Measurements from ENCODE around the gene PCDHGA8. TPM values are rescaled to one million over a fixed set of nuclear protein-coding genes. Genes with fewer than 3 reads are reported as not detected.
"Not testable (repeated sequence)": the region's sequence is repeated elsewhere in the genome, so short reads cannot be mapped to it uniquely, and the experiment has no call there.

The PCDHGA8 gene
- total RNA-seq, 4 donors from 2014 or later: 2.9 to 5.8 (median 4.7) TPM

DNA sequence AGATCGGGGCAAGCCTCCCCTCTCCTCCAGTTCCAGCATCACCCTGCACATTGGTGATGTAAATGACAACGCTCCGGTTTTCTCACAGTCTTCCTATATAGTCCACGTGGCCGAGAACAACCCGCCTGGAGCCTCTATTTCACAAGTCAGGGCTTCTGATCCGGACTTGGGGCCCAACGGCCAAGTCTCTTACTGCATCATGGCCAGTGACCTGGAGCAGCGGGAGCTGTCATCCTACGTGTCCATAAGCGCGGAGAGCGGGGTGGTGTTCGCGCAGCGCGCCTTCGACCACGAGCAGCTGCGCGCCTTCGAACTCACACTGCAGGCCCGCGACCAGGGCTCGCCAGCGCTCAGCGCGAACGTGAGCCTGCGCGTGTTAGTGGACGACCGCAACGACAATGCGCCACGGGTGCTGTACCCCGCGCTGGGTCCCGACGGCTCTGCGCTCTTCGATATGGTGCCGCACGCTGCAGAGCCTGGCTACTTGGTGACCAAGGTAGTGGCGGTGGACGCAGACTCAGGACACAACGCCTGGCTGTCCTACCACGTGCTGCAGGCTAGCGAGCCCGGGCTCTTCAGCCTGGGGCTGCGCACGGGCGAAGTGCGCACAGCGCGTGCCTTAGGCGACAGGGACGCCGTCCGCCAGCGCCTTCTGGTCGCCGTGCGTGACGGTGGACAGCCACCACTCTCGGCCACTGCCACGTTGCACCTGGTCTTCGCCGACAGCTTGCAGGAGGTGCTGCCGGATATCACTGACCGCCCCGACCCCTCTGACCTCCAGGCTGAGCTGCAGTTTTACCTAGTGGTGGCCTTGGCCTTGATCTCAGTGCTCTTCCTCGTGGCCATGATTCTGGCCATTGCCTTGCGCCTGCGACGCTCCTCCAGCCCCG lies 3.0 kb upstream of the PCDHGA8 start:
- TF ChIP-seq, protein P1, sequence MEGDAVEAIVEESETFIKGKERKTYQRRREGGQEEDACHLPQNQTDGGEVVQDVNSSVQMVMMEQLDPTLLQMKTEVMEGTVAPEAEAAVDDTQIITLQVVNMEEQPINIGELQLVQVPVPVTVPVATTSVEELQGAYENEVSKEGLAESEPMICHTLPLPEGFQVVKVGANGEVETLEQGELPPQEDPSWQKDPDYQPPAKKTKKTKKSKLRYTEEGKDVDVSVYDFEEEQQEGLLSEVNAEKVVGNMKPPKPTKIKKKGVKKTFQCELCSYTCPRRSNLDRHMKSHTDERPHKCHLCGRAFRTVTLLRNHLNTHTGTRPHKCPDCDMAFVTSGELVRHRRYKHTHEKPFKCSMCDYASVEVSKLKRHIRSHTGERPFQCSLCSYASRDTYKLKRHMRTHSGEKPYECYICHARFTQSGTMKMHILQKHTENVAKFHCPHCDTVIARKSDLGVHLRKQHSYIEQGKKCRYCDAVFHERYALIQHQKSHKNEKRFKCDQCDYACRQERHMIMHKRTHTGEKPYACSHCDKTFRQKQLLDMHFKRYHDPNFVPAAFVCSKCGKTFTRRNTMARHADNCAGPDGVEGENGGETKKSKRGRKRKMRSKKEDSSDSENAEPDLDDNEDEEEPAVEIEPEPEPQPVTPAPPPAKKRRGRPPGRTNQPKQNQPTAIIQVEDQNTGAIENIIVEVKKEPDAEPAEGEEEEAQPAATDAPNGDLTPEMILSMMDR (IDR thresholded peaks at IDR 0.05): no peak
- TF ChIP-seq POLR2A (IDR thresholded peaks at IDR 0.05): no peak
- Histone ChIP-seq H3K9me3 (no peaks in the 10 kb centered on the region), H3K4me3 (replicated peaks in 1 of 3) (no peak overlapping the region), H3K36me3 (no peaks in the 10 kb centered on the region), H3K4me1 (no peaks in the 10 kb centered on the region), H3K27ac (no peak overlapping the region), H3K27me3 (no peaks in the 10 kb centered on the region)
- WGBS, 2 donors: 28 to 50% methylated on average over 32 to 60 of the region's 77 CpGs
- DNase-seq: no peak
- intact Hi-C loops (cut with DNase I): no loop called here

DNA sequence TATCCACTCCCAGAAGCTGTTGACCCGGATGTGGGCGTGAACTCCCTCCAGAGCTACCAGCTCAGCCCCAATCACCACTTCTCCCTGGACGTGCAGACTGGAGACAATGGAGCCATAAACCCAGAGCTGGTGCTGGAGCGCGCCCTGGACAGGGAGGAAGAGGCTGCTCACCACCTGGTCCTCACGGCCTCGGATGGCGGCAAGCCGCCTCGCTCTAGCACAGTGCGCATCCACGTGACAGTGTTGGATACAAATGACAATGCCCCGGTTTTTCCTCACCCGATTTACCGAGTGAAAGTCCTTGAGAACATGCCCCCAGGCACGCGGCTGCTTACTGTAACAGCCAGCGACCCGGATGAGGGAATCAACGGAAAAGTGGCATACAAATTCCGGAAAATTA lies 834 bp downstream of the PCDHGA8 start:
- WGBS, 2 donors: 39 to 40% methylated on average over 19 of the region's 21 CpGs
- intact Hi-C loops (cut with DNase I): no loop called here
- no peak for TF ChIP-seq POLR2A (IDR thresholded peaks at IDR 0.05)
- TF ChIP-seq, protein P1 (IDR thresholded peaks at IDR 0.05): no peak

DNA sequence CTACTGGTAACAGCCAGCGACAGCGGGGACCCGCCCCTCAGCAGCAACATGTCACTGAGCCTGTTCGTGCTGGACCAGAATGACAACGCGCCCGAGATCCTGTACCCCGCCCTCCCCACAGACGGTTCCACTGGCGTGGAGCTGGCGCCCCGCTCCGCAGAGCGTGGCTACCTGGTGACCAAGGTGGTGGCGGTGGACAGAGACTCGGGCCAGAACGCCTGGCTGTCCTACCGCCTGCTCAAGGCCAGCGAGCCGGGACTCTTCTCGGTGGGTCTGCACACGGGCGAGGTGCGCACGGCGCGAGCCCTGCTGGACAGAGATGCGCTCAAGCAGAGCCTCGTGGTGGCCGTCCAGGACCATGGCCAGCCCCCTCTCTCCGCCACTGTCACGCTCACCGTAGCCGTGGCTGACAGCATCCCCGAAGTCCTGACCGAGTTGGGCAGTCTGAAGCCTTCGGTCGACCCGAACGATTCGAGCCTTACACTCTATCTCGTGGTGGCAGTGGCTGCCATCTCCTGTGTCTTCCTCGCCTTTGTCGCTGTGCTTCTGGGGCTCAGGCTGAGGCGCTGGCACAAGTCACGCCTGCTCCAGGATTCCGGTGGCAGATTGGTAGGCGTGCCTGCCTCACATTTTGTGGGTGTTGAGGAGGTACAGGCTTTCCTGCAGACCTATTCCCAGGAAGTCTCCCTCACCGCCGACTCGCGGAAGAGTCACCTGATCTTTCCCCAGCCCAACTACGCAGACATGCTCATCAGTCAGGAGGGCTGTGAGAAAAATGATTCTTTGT lies 2.2 kb downstream of the PCDHGA8 start:
- intact Hi-C loops (cut with DNase I); H3K9me3 ChIP-seq: not testable (repeated sequence)
- 27 to 37% methylated on average over 21 to 35 of the region's 53 CpGs for WGBS, 2 donors

More for the DNA sequence above, 834 bp downstream of the PCDHGA8 start:
- H3K36me3 ChIP-seq: no peaks in the 10 kb centered on the region
- no peak for DNase-seq
- H3K4me1 ChIP-seq: no peaks in the 10 kb centered on the region
- H3K27me3 ChIP-seq: no peaks in the 10 kb centered on the region
- no peaks in the 10 kb centered on the region for H3K9me3 ChIP-seq
- H3K4me3 ChIP-seq (replicated peaks in 1 of 3): no peak overlapping the region
- H3K27ac ChIP-seq: no peak overlapping the region

DNA sequence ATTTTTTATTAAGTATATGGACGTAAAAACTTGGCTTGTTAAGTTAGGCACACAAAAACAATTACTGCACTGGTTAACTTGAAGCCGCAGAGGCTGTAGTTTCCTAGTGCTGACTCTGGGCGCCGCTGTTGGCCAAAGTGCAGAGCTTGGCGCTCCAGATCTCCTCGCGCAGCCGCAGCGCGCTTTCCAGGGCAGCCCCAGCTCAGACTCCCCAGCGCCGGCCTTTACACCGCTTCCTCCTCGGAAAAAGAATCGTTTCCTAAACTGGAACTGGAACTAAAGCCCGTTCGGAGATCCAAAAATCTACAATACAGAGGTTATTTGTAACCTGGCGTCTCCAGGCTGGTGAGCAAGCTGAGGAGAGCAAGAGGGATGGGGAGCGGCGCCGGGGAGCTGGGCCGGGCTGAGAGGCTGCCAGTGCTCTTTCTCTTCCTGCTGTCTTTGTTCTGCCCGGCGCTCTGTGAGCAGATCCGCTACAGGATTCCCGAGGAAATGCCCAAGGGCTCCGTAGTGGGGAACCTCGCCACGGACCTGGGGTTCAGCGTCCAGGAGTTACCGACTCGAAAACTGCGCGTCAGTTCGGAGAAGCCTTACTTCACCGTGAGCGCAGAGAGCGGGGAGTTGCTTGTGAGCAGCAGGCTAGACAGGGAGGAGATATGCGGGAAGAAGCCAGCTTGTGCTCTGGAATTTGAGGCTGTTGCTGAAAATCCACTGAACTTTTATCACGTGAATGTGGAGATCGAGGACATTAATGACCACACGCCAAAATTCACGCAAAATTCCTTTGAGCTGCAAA lies 5.5 kb downstream of the PCDHGA8 start, which contains the start of gene PCDHGB5:
Gene PCDHGB5, plus strand, starts transcription at position 192 of the 796 bp plus-strand sequence. Its CDS starts 181 bp downstream, at position 373.
- H3K4me1 ChIP-seq; H3K27ac ChIP-seq; H3K36me3 ChIP-seq; intact Hi-C loops (cut with DNase I); H3K27me3 ChIP-seq; H3K9me3 ChIP-seq: not testable (repeated sequence)
- 8 to 11% methylated on average over 21 of the region's 43 CpGs for WGBS, 2 donors
- TF ChIP-seq, protein P1 (IDR thresholded peaks at IDR 0.05): peak in 5 of 6 experiments; percentile 18 to 66 (median 61)
- peak within 1 kb of the TSS in 1 of 3 donors; percentile 13 for H3K4me3 ChIP-seq (replicated peaks in 1 of 3)
- DNase-seq: peak; percentile 57 to 65

More for the DNA sequence above, 2.2 kb downstream of the PCDHGA8 start:
- not testable (repeated sequence) for H3K27me3 ChIP-seq; DNase-seq; H3K4me1 ChIP-seq; H3K36me3 ChIP-seq; H3K27ac ChIP-seq; H3K4me3 ChIP-seq (replicated peaks in 1 of 3)

DNA sequence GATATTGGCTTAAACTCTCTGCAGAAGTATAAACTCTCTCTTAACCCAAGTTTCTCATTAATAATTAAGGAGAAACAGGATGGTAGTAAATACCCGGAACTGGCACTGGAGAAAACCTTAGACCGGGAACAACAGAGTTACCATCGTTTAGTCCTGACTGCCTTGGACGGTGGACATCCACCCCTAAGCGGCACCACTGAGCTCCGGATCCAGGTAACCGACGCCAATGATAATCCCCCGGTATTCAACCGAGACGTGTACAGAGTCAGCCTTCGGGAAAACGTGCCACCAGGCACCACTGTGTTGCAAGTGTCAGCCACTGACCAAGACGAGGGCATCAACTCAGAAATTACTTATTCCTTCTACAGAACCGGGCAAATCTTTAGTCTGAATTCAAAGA lies 6.2 kb downstream of the PCDHGA8 start:
- no peaks in the 10 kb centered on the region for H3K27me3 ChIP-seq
- 18 to 22% methylated on average over 15 of the region's 15 CpGs for WGBS, 2 donors
- intact Hi-C loops (cut with DNase I): no loop called here
- no peak for TF ChIP-seq POLR2A (IDR thresholded peaks at IDR 0.05)
- TF ChIP-seq, protein P1 (IDR thresholded peaks at IDR 0.05): no peak
- peaks cover 4 to 7% of the 10 kb centered on the region in 2 donors for H3K4me1 ChIP-seq
- no peaks in the 10 kb centered on the region for H3K36me3 ChIP-seq
- DNase-seq: no peak
- no peak overlapping the region for H3K4me3 ChIP-seq (replicated peaks in 1 of 3)
- H3K9me3 ChIP-seq: no peaks in the 10 kb centered on the region
- H3K27ac ChIP-seq: no peak overlapping the region
